RKO (cell line): ENCODE measurements around the gene CEP112.

Experiments used
- DNase-seq: peaks from one replicate; pipeline ENCODE4 v3.0.0-alpha.2; 2016; ENCODE audit warnings: low spot score

Gene CEP112

GRCh38 chr17:66076546-66077190 lies 115.3 kb downstream of the CEP112 start:
- no peak for DNase-seq

- no peak for DNase-seq
Measured at GRCh38 chr17:66073384-66073783, 118.5 kb downstream of the CEP112 start.

- no peak for DNase-seq
Measured at GRCh38 chr17:66063686-66064085, 128.2 kb downstream of the CEP112 start.

- no peak for DNase-seq
Measured at GRCh38 chr17:66056148-66056547, 135.8 kb downstream of the CEP112 start.

- DNase-seq = no peak
Measured at GRCh38 chr17:66054242-66054641, 137.7 kb downstream of the CEP112 start.

GRCh38 chr17:66044083-66044482 lies 147.8 kb downstream of the CEP112 start:
- DNase-seq = no peak

- DNase-seq = no peak
Measured at GRCh38 chr17:66043419-66043818, 148.5 kb downstream of the CEP112 start.

- DNase-seq = peak; percentile 9
Measured at GRCh38 chr17:66040402-66040801, 151.5 kb downstream of the CEP112 start.

GRCh38 chr17:66038125-66038524 lies 153.8 kb downstream of the CEP112 start:
- no peak for DNase-seq

- DNase-seq = no peak
Measured at GRCh38 chr17:66037221-66037620, 154.7 kb downstream of the CEP112 start.

GRCh38 chr17:66032082-66032712 lies 159.7 kb downstream of the CEP112 start:
- no peak for DNase-seq

- DNase-seq = no peak
Measured at GRCh38 chr17:66025551-66025950, 166.4 kb downstream of the CEP112 start.

- no peak for DNase-seq
Measured at GRCh38 chr17:66021757-66022156, 170.2 kb downstream of the CEP112 start.

- DNase-seq = no peak
Measured at GRCh38 chr17:66018786-66019185, 173.1 kb downstream of the CEP112 start.

- DNase-seq = no peak
Measured at GRCh38 chr17:66016231-66016630, 175.7 kb downstream of the CEP112 start.

GRCh38 chr17:66008680-66009079 lies 183.3 kb downstream of the CEP112 start:
- DNase-seq = no peak

- DNase-seq = no peak
Measured at GRCh38 chr17:66006654-66007053, 185.3 kb downstream of the CEP112 start.

- DNase-seq = no peak
Measured at GRCh38 chr17:66002812-66003211, 189.1 kb downstream of the CEP112 start.

- no peak for DNase-seq
Measured at GRCh38 chr17:66002063-66002585, 189.8 kb downstream of the CEP112 start.

- DNase-seq = no peak
Measured at GRCh38 chr17:66000216-66000615, 191.7 kb downstream of the CEP112 start.

- DNase-seq = no peak
Measured at GRCh38 chr17:65998675-65999074, 193.3 kb downstream of the CEP112 start.

GRCh38 chr17:65994679-65995078 lies 197.3 kb downstream of the CEP112 start:
- DNase-seq = no peak

- no peak for DNase-seq
Measured at GRCh38 chr17:65994114-65994513, 197.8 kb downstream of the CEP112 start.

GRCh38 chr17:65990593-65990992 lies 201.3 kb downstream of the CEP112 start:
- DNase-seq = no peak
